ENCODE results near the gene PDXK. TPM values are rescaled to one million over a fixed set of nuclear protein-coding genes. Genes with fewer than 3 reads are reported as not detected.

PDXK gene
- total RNA-seq, 1 donor from 2014 or later: 183 TPM

- no peak for DNase-seq (ENCODE audit: low read depth)
- Histone ChIP-seq H3K27me3 (ENCODE audit: control insufficient read depth, insufficient read depth, low read length) (no peaks in the 10 kb centered on the region), H3K36me3 (ENCODE audit: control insufficient read depth, insufficient read depth, low read length) (peaks cover 2% of the 10 kb centered on the region), H3K4me3 (ENCODE audit: low read depth, low read length) (no peak overlapping the region)
- TF ChIP-seq, protein P1, sequence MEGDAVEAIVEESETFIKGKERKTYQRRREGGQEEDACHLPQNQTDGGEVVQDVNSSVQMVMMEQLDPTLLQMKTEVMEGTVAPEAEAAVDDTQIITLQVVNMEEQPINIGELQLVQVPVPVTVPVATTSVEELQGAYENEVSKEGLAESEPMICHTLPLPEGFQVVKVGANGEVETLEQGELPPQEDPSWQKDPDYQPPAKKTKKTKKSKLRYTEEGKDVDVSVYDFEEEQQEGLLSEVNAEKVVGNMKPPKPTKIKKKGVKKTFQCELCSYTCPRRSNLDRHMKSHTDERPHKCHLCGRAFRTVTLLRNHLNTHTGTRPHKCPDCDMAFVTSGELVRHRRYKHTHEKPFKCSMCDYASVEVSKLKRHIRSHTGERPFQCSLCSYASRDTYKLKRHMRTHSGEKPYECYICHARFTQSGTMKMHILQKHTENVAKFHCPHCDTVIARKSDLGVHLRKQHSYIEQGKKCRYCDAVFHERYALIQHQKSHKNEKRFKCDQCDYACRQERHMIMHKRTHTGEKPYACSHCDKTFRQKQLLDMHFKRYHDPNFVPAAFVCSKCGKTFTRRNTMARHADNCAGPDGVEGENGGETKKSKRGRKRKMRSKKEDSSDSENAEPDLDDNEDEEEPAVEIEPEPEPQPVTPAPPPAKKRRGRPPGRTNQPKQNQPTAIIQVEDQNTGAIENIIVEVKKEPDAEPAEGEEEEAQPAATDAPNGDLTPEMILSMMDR (IDR thresholded peaks at IDR 0.05; ENCODE audit: insufficient read depth, low read length, poor library complexity, severe bottlenecking): no peak
Measured at GRCh38 chr21:43726686-43727518, 8.0 kb downstream of the PDXK start.

DNA sequence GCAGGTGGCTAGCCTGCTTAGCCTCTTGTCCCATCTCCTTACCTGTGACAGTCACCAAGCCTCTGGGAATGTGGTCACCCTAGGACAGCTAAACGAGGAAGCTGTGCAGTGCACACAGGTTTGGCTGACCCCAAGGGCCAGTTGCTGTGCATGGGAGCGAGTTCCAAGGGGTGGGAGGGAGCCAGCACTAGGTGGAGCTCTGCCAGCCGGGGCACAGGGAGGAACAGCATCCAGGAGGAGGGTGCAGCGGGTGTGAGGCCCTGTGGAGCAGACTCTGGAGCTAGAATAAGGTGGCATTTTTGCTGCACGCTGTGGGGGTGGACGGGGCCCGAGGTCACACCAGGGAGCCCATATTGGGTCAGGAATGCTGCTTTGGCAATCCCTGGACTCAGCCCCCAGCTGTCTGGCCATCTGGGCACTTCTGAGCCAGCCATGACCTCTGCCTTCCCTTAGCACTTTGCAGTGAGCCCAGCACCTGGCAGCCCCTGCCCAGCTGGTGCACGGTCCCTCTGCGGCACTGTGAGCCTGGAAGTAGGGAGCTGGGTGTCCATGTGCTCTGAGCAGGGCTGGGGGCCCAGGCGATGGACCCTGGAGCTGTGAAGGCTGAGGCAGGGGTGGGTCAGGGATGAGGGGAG lies 8.7 kb downstream of the PDXK start:
- TF ChIP-seq, protein P1 (IDR thresholded peaks at IDR 0.05; ENCODE audit: insufficient read depth, low read length, poor library complexity, severe bottlenecking): peak; percentile 46
- Histone ChIP-seq H3K27me3 (ENCODE audit: control insufficient read depth, insufficient read depth, low read length) (no peaks in the 10 kb centered on the region), H3K4me3 (ENCODE audit: low read depth, low read length) (no peak overlapping the region), H3K36me3 (ENCODE audit: control insufficient read depth, insufficient read depth, low read length) (peaks cover 2% of the 10 kb centered on the region)
- DNase-seq (ENCODE audit: low read depth): no peak

DNA sequence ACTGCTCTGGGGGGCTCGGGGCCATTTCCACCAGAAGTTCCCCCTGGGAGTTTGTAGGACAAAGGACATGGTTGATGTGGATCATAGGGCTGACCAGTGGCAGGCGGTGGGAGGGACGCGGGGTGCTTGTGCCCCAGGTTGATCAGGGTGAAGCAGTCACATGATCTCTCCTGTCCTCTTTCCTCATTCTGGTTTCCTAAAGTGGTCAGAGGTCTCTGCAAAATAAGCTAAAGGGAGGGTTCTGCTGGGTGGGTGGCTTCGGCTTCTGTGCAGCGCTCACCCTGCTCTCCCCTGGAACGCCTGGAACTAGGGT lies 9.2 kb downstream of the PDXK start:
- no peak overlapping the region for H3K4me3 ChIP-seq (ENCODE audit: low read depth, low read length)

GRCh38 chr21:43728467-43729390 lies 9.8 kb downstream of the PDXK start:
- H3K4me3 ChIP-seq (ENCODE audit: low read depth, low read length): peak overlapping the region; percentile 31
- TF ChIP-seq, protein P1 (IDR thresholded peaks at IDR 0.05; ENCODE audit: insufficient read depth, low read length, poor library complexity, severe bottlenecking): peak; percentile 51
- H3K36me3 ChIP-seq (ENCODE audit: control insufficient read depth, insufficient read depth, low read length): no peaks in the 10 kb centered on the region
- DNase-seq (ENCODE audit: low read depth): peak; percentile 95
- no peaks in the 10 kb centered on the region for H3K27me3 ChIP-seq (ENCODE audit: control insufficient read depth, insufficient read depth, low read length)

More for the DNA sequence above, 9.2 kb downstream of the PDXK start:
- TF ChIP-seq, protein P1 (IDR thresholded peaks at IDR 0.05; ENCODE audit: insufficient read depth, low read length, poor library complexity, severe bottlenecking): no peak
- Histone ChIP-seq H3K36me3 (ENCODE audit: control insufficient read depth, insufficient read depth, low read length) (peaks cover 2% of the 10 kb centered on the region), H3K27me3 (ENCODE audit: control insufficient read depth, insufficient read depth, low read length) (no peaks in the 10 kb centered on the region)
- DNase-seq (ENCODE audit: low read depth): no peak

DNA sequence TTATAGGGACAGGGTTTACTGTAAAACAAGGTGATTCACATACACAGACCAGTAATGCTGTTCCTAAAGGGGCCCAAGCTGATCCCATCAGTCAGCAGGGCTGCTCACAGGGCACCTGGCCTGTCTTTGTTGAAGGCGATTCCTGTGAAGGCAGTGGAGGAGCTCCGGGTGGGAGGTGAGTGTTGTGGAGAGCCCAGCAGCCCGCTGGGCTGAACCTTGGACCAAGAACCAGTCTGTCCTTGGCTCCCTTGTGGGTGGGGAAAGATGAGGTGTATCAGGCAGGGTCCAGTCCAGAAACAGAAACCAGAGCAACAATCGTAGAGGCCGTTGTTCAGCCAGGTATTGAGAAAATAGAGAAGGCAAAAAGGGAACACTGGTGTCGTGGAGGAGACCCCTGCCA lies 12.5 kb downstream of the PDXK start:
- TF ChIP-seq, protein P1 (IDR thresholded peaks at IDR 0.05; ENCODE audit: insufficient read depth, low read length, poor library complexity, severe bottlenecking): no peak
- Histone ChIP-seq H3K27me3 (ENCODE audit: control insufficient read depth, insufficient read depth, low read length) (no peaks in the 10 kb centered on the region), H3K4me3 (ENCODE audit: low read depth, low read length) (no peak overlapping the region), H3K36me3 (ENCODE audit: control insufficient read depth, insufficient read depth, low read length) (no peaks in the 10 kb centered on the region)
- no peak for DNase-seq (ENCODE audit: low read depth)

Measured in kidney epithelial cell (primary cell).